HUES48 (cell line): Measurements from ENCODE around the gene MCM6.

Experiments used
- H3K27ac ChIP-seq: one replicate; pipeline ENCODE4 v1.7.0; 2013; ENCODE audit warnings: low read depth, low read length, inconsistent platforms
- H3K27me3 ChIP-seq: 2 replicates; pipeline ENCODE4 v1.6.1; 2013; ENCODE audit warnings: mild to moderate bottlenecking, low read length; ENCODE audit not compliant: control insufficient read depth, insufficient read depth
- H3K36me3 ChIP-seq: 2 replicates; pipeline ENCODE4 v1.6.1; 2013; ENCODE audit warnings: low read length; ENCODE audit not compliant: control insufficient read depth, insufficient read depth
- H3K4me1 ChIP-seq: 2 replicates; pipeline ENCODE4 v1.6.1; 2013; ENCODE audit warnings: mild to moderate bottlenecking, low read length; ENCODE audit not compliant: control insufficient read depth, insufficient read depth
- H3K4me3 ChIP-seq: 2 replicates; pipeline ENCODE4 v1.5.1; 2013; ENCODE audit warnings: mild to moderate bottlenecking, low read depth, low read length
- H3K9ac ChIP-seq: 2 replicates; pipeline ENCODE4 v1.6.1; 2013; ENCODE audit warnings: mild to moderate bottlenecking, low read depth, low read length, moderate library complexity
- H3K9me3 ChIP-seq: 2 replicates; pipeline ENCODE4 v1.6.1; 2013; ENCODE audit warnings: low read length; ENCODE audit not compliant: control insufficient read depth, insufficient read depth

Gene MCM6

DNA sequence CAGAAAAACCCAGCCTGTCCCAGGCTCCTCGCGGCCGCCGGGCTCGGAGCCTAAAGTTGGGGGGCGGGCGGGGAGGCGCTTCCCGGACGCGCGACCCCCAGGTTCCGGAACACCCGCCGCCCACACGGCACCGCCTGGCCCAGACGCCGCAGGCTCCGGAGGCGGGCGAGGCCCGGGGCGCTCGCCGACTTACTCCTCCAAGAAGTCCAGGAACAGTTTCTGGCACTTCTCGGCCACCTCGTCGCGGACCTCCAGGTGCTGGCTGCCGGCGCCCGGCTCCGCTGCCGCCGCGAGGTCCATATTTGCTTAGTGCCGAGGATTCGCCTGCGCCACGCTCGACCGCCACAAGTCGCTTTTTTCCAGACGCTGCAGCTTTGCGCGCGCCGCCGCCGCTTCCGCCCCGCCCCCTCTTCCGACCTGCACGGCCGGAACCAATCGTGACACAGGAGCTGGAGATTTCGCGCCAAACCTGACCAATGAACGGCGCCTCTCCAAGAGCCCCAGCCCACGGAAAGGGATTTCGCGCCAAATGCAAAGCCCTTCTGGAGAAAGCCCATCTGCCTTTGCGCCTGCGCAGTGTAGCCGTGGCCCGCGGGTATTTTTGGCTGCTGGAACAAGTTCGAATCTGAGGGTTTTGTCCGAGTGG, at the start of gene MCM6:
Gene MCM6 (minus strand): TSS at position 378 of the 646 bp plus-strand sequence. CDS start 78 bp downstream, at position 300.
- peak within 1 kb of the TSS; percentile 96 for H3K9ac ChIP-seq
- H3K4me1 ChIP-seq = peaks cover 16% of the 10 kb centered on the region
- H3K27ac ChIP-seq = peak within 1 kb of the TSS; percentile 98
- H3K4me3 ChIP-seq = peak within 1 kb of the TSS; percentile 99
- no peaks in the 10 kb centered on the region for H3K9me3 ChIP-seq
- no peaks in the 10 kb centered on the region for H3K27me3 ChIP-seq
- H3K36me3 ChIP-seq = peaks cover 21% of the 10 kb centered on the region

DNA sequence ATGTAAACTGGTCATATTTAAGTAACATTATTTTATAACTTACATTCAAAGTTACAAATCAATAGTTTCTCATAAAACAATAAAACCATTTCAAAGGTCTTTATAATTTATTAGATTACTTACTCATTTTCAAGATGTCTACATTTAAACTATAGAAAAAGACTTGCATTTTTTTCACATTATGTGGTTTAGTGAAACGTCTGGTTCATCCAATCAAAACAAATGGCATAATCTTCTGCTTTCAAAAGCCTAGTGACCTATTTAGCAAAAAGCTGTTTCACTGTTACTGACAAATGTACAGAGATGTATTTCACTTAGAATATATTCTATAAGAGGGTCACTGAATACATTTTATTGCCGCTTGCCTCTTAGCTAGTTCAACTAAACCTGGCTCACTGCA, 49.3 kb upstream of the MCM6 start:
- peaks cover 54% of the 10 kb centered on the region for H3K36me3 ChIP-seq
- H3K9ac ChIP-seq = no peak overlapping the region
- H3K27me3 ChIP-seq = no peaks in the 10 kb centered on the region
- no peak overlapping the region for H3K4me3 ChIP-seq
- no peaks in the 10 kb centered on the region for H3K4me1 ChIP-seq
- no peak overlapping the region for H3K27ac ChIP-seq
- no peaks in the 10 kb centered on the region for H3K9me3 ChIP-seq

DNA sequence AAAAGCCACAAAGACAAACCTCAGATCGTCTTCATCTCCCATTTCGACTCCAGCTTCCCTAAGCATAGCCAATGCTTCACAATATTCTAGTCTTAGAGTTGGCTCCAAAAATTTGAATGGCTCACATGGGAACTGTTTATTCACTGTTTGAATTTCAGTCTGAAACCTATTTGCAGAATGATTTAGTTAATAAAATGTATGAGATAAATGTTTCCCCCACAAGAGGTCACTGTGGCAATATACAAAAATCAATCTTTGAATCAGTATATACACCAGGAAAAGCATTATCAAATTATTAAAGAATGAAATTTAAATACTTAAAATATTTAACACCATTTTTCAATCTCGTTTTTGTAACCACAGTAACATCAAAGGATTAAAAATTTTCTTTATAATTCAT, 40.0 kb upstream of the MCM6 start:
- Histone ChIP-seq H3K4me3 (no peak overlapping the region), H3K36me3 (peaks cover 43% of the 10 kb centered on the region), H3K27ac (no peak overlapping the region), H3K9ac (no peak overlapping the region), H3K9me3 (no peaks in the 10 kb centered on the region), H3K27me3 (no peaks in the 10 kb centered on the region), H3K4me1 (peaks cover 4% of the 10 kb centered on the region; the same call in 1 of the 2 replicates)

DNA sequence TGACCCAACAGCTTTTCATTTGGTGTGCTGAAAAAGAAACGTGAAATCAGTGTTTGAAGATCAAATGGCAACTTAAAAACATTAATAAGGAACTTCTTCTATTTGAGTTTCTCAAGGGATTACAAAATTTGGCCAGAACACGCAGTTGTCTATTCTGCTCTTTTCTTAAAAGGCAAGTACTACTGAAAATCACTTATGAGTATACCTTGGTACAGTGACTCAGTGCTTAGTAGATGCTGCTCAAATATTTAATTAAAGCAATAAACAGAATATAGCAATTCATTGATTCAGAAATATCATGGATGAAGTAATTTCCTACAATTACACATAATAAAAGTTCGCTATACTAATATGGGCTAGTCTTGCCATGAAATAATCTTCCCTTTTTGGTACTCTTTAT, 38.2 kb upstream of the MCM6 start:
- Histone ChIP-seq H3K27me3 (no peaks in the 10 kb centered on the region), H3K9ac (no peak overlapping the region), H3K4me1 (peaks cover 4% of the 10 kb centered on the region; the same call in 1 of the 2 replicates), H3K27ac (no peak overlapping the region), H3K36me3 (peaks cover 48% of the 10 kb centered on the region), H3K4me3 (no peak overlapping the region), H3K9me3 (no peaks in the 10 kb centered on the region)

DNA sequence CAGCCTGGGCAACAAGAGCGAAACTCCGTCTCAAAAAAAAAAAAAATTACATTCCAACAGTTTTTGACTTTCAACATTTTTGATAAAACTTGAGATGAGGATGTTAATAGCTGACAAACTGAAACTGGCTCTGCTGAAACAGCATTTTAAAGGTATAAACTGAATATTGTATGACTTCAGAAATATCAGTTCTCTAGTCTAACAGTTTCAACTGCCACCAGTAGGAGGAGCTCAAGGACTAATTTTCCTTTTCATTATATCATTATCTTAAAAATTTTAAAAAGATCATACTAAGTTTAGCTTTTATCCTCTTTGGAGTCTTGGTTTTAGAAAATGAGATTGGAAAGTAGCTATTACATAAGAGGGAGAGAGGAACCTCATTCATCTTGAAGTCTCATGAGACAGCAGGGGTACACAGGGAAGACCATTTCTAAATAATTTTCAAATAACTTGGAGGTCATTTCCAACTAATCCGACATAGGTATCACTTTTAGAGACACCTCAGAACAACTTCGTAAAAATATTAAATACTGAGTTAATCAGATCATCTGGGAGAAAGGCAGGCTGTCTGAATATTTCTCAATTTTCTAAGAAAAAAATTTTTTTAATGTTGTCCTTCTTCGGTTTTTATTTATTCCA, 37.6 kb upstream of the MCM6 start:
- Histone ChIP-seq H3K27me3 (no peaks in the 10 kb centered on the region), H3K9me3 (no peaks in the 10 kb centered on the region), H3K9ac (no peak overlapping the region), H3K4me1 (peaks cover 4% of the 10 kb centered on the region; the same call in 1 of the 2 replicates), H3K27ac (no peak overlapping the region), H3K36me3 (peaks cover 51% of the 10 kb centered on the region), H3K4me3 (no peak overlapping the region)

DNA sequence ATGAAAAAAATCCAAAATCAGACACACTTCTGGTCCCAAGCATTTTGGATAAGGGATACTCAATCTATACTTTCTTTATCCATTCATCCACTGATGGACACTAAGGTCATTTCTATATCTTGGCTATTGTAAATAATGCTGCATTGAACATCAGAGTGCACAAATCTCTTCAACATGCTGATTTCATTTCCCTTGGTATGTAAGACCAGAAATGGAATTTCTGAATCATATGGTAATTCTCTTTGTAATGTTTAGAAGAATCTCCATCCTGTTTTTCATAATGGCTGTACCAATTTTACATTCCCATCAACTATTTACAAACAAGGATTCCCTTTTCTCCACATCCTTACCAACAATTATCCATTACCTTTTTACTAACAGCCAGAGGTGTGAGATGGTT, 33.7 kb upstream of the MCM6 start:
- Histone ChIP-seq H3K4me1 (peaks cover 4% of the 10 kb centered on the region; the same call in 1 of the 2 replicates), H3K36me3 (peaks cover 69% of the 10 kb centered on the region), H3K9ac (no peak overlapping the region), H3K4me3 (no peak overlapping the region), H3K27ac (no peak overlapping the region), H3K9me3 (no peaks in the 10 kb centered on the region), H3K27me3 (no peaks in the 10 kb centered on the region)

DNA sequence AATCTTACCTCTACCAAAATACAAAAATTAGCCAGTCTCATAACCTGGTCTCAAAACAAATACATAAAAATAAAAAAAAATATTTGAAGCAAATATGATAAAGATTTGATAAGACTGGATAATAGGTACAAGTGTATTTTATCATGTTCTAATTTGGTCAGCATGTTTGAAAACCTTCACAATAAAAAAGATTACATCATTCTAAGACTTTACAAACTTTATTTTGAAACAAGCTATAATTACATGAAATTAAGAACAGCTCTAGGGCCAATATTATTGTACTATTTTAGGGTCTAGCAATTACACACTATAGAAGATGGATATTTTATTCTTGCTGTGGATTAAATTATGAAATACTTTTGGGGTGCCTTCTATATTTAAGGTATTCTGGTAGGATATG, 29.4 kb upstream of the MCM6 start:
- no peaks in the 10 kb centered on the region for H3K4me1 ChIP-seq

DNA sequence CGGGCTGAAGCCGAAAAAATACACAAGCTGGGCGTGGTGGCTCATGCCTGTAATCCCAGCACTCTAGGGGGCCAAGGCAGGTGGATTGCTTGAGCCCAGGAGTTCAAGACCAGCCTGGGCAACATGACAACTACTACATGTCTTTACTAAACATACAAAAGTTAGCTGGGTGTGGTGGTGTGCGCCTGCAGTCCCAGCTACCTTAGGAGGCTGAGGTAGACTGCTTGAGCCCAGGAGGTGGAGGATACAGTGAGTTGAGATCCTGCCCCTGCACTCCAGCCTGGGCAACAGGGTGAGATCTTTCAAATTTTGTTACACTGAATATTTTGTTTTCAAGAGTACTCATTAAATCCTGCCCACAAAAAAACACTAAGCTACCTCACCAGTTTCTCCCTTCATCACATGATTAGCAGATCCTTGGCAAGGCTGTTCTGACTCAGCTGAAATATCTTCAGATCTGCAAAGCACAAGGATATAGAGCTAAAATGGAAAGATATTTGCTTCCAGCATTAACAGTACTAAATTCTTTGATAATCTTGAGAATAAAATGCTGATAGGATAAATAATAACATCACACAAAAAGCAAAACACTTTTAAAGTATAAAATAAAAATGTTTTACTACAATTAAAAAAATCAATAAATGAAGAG, 28.2 kb upstream of the MCM6 start:
- no peaks in the 10 kb centered on the region for H3K27me3 ChIP-seq
- peaks cover 34% of the 10 kb centered on the region for H3K36me3 ChIP-seq
- H3K4me1 ChIP-seq = no peaks in the 10 kb centered on the region
- no peak overlapping the region for H3K9ac ChIP-seq
- H3K4me3 ChIP-seq = no peak overlapping the region
- H3K27ac ChIP-seq = no peak overlapping the region
- H3K9me3 ChIP-seq = no peaks in the 10 kb centered on the region

More for the DNA sequence above, 29.4 kb upstream of the MCM6 start:
- Histone ChIP-seq H3K27ac (no peak overlapping the region), H3K27me3 (no peaks in the 10 kb centered on the region), H3K4me3 (no peak overlapping the region), H3K9ac (no peak overlapping the region), H3K36me3 (peaks cover 45% of the 10 kb centered on the region), H3K9me3 (no peaks in the 10 kb centered on the region)

DNA sequence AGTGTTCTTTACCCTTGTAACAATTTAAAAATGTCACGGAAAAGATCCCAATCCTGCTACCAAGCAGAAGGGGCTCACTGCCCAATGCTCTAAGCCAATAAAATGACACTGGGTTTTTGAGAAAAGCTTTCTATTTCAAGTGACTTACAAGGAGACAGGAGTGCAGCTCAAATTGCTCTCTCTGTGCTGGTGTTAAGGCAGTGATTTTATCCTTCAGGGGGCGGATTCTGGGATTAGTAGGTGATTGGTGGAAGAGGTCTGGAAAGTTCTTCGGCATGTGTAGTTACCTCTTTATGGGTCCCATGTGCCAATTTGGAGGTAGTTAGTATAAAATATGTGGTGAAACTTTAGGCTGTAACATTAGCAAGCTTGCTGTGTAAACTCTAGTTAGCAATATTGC, 27.4 kb upstream of the MCM6 start:
- Histone ChIP-seq H3K36me3 (peaks cover 29% of the 10 kb centered on the region), H3K4me3 (no peak overlapping the region), H3K27me3 (no peaks in the 10 kb centered on the region), H3K4me1 (no peaks in the 10 kb centered on the region), H3K27ac (no peak overlapping the region), H3K9me3 (no peaks in the 10 kb centered on the region), H3K9ac (no peak overlapping the region)

DNA sequence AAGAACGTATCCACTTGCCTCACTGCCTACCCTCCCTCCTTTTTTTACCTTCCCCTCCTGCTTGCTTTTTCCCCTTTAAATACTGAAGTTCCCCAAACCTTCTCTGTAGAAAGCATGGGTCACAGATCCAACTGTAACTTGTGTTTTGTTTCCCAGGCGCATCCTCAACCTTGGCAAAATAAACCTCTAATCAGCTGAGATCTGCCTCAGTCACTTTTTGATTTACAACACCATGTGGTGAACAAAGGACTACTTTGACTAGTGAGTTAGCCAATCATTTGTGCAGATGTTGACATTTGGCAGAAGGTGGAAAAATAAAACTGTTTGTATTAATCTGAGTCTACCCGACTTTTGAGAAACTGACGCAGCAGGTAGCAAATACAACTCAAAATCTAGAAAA, 23.3 kb upstream of the MCM6 start:
- no peak overlapping the region for H3K9ac ChIP-seq
- no peaks in the 10 kb centered on the region for H3K4me1 ChIP-seq
- no peak overlapping the region for H3K27ac ChIP-seq
- H3K36me3 ChIP-seq = no peaks in the 10 kb centered on the region
- no peaks in the 10 kb centered on the region for H3K27me3 ChIP-seq
- no peaks in the 10 kb centered on the region for H3K9me3 ChIP-seq
- no peak overlapping the region for H3K4me3 ChIP-seq

DNA sequence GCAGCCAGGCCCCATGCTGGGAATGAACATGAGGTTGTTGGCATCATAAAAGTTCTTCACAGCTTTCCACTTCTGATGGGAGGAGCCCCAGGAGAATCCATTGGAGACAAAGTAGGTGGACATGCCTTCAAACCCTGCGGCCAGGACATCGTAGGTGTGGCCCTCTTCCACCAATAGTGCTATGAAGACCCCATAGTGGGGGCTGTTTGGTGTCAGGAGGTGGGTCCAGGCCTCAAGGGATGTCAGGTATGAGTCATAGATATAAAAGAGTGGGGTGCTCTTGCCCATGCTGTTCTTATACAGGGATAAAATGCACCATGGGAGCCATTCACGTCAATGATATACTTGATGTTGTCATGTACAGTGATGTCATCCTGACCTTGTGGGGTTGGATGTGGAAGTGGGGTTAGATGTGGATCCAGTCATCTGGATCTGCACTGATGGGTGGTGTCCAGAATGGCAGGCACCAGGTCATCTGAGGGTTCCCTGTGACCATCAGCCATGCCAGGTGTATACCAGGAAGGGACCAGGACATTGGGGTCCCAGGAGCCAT, 22.1 kb upstream of the MCM6 start:
- no peak overlapping the region for H3K9ac ChIP-seq
- H3K36me3 ChIP-seq = no peaks in the 10 kb centered on the region
- H3K9me3 ChIP-seq = no peaks in the 10 kb centered on the region
- no peaks in the 10 kb centered on the region for H3K4me1 ChIP-seq
- H3K4me3 ChIP-seq = no peak overlapping the region
- no peaks in the 10 kb centered on the region for H3K27me3 ChIP-seq
- H3K27ac ChIP-seq = no peak overlapping the region
